ENCODE measurements around the gene ZNF420. TPM values are rescaled to one million over a fixed set of nuclear protein-coding genes. Genes with fewer than 3 reads are reported as not detected.
"Not testable (repeated sequence)": the region's sequence is repeated elsewhere in the genome, so short reads cannot be mapped to it uniquely, and the experiment has no call there.

The ZNF420 gene
- 35.4 TPM for polyA plus RNA-seq

DNA sequence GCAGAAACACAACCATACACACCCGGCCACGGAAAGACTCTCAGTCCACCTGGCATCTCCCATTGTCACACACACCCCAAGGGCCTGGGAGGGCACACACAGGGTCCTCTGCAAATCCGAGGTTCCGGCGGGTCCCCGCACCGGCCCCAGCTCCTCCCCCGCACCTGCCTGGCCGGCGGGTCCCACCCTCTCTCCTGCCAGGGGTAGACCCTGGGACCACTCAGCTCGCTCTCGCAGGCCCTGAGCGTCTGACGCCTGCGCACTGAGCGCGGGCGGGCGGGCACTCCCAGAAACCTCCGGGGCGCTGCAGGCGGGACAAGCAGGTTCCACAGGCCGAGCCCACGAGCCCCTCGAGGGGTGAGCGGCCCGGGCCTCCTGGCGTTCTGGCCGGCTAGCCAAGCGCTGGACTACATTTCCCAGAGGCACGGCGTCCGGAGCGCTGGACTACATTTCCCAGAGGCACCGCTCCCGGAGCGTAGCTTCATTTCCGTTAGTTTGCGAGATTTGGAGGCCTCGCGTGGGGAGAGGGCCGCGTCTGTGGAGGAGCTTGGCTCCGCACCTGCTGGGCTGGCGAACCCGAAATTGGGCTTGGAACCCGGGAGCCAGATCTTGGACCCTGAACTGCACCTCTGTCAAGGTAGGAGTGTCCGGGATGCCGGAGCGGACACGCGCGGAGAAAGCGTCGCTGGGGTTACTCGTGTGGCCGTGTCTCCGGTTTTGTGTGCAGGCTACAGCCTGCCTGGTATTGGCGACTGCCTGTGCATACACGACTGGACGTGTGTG, at the start of gene ZNF420:
Gene ZNF420 (plus strand): TSS at position 500 of the 783 bp plus-strand sequence. CDS start 10,686 bp downstream, outside the sequence.
- H3K27me3 Mint-ChIP-seq, result no peaks in the 10 kb centered on the region
- peaks cover 12 to 25% (median 16%) of the 10 kb centered on the region in 3 donors for H3K4me1 Mint-ChIP-seq
- peaks cover 9 to 10% (median 9%) of the 10 kb centered on the region in 3 donors for H3K9me3 Mint-ChIP-seq
- H3K36me3 Mint-ChIP-seq, result peaks cover 19% of the 10 kb centered on the region
- peak within 1 kb of the TSS; percentile 97 to 99 (median 99) for H3K4me3 Mint-ChIP-seq
- peak within 1 kb of the TSS; percentile 59 to 97 (median 97) for H3K27ac Mint-ChIP-seq

DNA sequence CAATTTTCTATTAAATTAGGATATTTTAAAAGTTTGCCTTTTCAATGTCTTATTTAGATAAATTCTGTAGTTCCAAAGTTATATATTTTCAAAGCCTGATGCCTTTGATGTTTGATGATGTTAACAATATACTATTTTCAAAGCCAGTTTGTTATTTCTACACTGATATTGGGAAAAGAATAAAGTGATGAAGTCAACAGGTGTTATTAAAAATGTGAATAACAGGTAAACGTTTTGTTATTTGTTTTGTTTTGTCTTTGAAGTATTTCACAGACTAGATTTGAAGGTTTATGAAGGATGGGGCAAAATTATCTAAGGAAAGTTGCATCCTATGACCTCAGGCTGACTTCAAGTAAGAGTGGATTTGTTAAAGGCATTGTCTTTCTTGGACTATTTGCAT, 33.1 kb upstream of the ZNF420 start:
- Mint-ChIP-seq H3K9me3 (peaks cover 10 to 32% (median 10%) of the 10 kb centered on the region in 3 donors), H3K27me3 (no peaks in the 10 kb centered on the region), H3K36me3 (no peaks in the 10 kb centered on the region), H3K4me1 (no peaks in the 10 kb centered on the region), H3K4me3 (no peak overlapping the region), H3K27ac (no peak overlapping the region)

DNA sequence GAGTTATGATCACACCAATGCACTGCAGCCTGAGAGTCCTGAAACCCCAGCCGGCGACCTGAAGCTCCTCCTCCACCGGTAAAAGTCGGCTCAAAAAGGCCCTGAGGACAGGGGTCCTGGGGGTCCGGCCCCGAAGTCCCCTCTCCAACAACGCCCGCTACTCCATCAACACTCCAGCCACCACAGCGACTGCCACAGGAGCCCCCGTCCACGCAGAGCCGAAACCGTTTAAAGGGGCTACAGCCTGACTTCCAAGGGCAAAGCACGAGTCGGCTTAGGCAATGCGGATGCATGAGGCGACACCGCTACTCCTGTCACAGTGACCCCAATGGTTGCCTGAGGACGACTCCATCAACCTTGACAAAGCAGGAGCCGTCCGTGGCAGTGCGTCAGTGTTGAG, 22.9 kb upstream of the ZNF420 start:
- Mint-ChIP-seq H3K27ac (no peak overlapping the region), H3K36me3 (peaks cover 1% of the 10 kb centered on the region), H3K9me3 (peaks cover 16 to 19% (median 18%) of the 10 kb centered on the region in 3 donors), H3K4me1 (no peaks in the 10 kb centered on the region), H3K4me3 (no peak overlapping the region), H3K27me3 (no peaks in the 10 kb centered on the region)

DNA sequence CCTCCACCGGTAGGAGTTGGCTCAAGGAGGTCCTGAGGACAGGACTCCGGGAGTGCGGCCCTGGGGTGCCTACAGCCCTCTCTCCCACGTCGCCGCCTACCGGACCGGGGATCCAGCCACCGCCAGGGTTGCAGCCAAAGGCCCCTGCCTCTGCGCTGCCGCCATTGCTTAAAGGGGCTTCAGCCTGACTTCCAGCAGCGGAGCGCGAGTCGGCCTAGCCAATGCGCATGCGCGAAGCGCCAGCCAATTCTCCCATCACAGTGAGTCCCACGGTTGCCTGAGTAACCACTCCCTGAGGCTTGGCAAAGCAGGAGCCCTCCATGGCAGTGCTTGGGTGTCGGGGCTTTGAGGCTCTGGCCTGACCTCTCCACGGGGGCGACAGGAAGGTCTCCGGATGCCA, 21.5 kb upstream of the ZNF420 start:
- Mint-ChIP-seq H3K4me3 (no peak overlapping the region), H3K4me1 (no peaks in the 10 kb centered on the region), H3K36me3 (peaks cover 1% of the 10 kb centered on the region)

DNA sequence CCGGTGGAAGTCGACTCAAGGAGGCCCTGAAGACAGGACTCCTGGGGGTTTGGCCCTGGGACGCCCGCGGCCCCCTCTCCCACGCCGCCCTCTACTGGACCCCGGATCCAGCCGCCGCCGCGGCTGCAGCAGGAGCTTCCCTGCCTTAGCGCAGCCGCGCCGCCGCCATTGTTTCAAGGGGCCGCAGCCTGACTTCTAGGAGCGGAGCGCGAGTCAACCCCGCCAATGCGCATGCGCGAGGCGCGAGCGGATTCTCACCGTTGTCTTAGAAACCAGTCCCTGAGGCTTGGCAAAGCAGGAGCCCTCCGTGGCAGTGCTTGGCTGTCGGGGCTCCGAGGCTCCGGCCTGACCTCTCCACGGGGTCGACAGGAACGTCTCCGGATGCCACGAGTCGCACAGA, 19.1 kb upstream of the ZNF420 start:
- peaks cover 14 to 27% (median 15%) of the 10 kb centered on the region in 3 donors for H3K9me3 Mint-ChIP-seq
- H3K36me3 Mint-ChIP-seq, result no peaks in the 10 kb centered on the region
- H3K27ac Mint-ChIP-seq, result no peak overlapping the region
- peaks cover 5% of the 10 kb centered on the region for H3K27me3 Mint-ChIP-seq
- no peaks in the 10 kb centered on the region for H3K4me1 Mint-ChIP-seq
- H3K4me3 Mint-ChIP-seq, result no peak overlapping the region

More for the DNA sequence above, 21.5 kb upstream of the ZNF420 start:
- H3K9me3 Mint-ChIP-seq, result peaks cover 8 to 21% (median 13%) of the 10 kb centered on the region in 3 donors
- no peak overlapping the region for H3K27ac Mint-ChIP-seq
- H3K27me3 Mint-ChIP-seq, result peaks cover 4% of the 10 kb centered on the region

DNA sequence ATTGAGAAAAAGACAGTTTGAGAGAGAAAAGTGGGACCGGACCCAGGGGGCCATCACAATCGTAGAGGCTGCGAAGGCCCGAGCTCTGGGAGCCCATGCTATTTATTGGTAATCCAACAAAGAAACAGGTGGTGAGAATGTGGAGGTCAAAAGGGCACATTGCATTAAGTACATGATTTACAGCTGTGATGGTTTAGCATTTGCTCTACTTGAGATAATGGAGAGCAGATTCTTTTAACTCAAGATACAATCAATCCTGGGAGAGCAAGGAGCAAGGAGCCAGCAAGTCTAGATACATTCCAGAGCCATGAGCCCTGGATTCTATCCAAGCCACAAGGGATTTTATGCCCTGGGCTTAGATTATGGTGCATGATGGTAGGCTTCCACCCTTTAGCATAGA, 13.3 kb upstream of the ZNF420 start:
- not testable (repeated sequence) for H3K27ac Mint-ChIP-seq, H3K36me3 Mint-ChIP-seq, H3K4me1 Mint-ChIP-seq, H3K27me3 Mint-ChIP-seq
- H3K4me3 Mint-ChIP-seq, result peak overlapping the region in 1 of 4 donors; percentile 65
- peaks cover 17 to 38% (median 35%) of the 10 kb centered on the region in 3 donors for H3K9me3 Mint-ChIP-seq

DNA sequence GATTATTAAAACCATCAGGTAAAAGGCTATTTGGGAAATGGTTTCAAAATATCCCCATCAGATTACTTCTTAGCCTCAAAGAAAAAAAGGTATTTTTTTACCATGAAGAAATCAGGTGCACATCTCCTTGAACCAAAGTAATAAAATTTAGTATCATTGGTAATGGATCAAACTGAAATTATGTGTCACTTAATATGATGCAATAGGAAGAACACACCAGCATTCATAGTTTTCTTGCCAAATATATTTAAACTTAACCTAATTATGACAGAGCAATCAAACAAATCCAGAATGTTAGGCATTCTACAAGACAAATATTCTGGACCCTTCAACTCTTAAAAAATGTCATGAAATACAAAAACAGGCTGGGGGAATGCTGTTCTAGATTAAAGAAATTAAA, 4.1 kb upstream of the ZNF420 start:
- H3K27ac Mint-ChIP-seq, result no peak overlapping the region
- H3K4me3 Mint-ChIP-seq, result peak overlapping the region in 1 of 4 donors; percentile 26
- H3K9me3 Mint-ChIP-seq, result peaks cover 4 to 14% (median 4%) of the 10 kb centered on the region in 3 donors
- peaks cover 12 to 14% (median 12%) of the 10 kb centered on the region in 3 donors for H3K4me1 Mint-ChIP-seq
- peaks cover 8% of the 10 kb centered on the region for H3K36me3 Mint-ChIP-seq
- H3K27me3 Mint-ChIP-seq, result no peaks in the 10 kb centered on the region

DNA sequence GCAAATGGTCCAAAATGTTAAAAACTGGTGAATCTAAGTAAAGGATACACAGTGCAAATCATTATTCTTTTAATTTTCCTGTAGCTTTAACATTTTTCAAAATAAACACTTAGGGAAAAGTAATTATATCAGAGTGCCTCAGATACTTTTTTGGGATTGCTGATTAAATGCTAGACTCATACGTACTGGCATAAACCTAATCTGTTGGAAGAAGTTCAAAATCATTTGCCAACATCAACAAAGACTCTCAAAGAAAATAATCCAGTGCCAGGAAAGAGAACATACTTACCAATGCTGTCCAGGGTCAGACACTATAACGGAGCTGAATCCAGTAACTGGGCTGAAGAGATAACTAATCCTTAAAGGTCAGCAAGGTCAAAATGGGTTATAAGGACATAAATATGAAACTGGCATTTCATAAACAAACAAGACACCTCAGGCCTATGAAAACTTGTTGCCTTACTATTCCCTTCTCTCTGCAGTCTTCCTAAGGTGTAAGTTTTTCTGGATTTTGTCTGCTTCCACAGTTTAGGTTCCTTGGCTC, 3.3 kb upstream of the ZNF420 start:
- Mint-ChIP-seq H3K36me3 (peaks cover 6% of the 10 kb centered on the region), H3K4me3 (no peak overlapping the region), H3K27ac (peak overlapping the region in 1 of 3 donors; percentile 41), H3K27me3 (no peaks in the 10 kb centered on the region), H3K4me1 (peaks cover 12 to 19% (median 16%) of the 10 kb centered on the region in 3 donors), H3K9me3 (peaks cover 0 to 8% (median 4%) of the 10 kb centered on the region in 3 donors)

DNA sequence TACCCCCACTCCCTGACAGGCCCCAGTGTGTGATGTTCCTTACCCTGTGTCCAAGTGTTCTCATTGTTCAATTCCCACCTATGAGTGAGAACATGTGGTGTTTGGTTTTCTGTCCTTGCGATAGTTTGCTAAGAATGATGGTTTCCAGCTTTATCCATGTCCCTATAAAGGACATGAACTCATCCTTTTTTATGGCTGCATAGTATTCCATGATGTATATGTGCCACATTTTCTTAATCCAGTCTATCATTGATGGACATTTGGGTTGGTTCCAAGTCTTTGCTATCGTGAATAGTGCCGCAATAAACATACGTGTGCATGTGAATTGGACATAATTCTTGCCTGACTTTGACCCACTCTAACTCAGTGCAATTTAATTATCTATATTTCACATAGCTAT, 1.7 kb upstream of the ZNF420 start:
- peaks cover 13% of the 10 kb centered on the region for H3K36me3 Mint-ChIP-seq
- H3K27ac Mint-ChIP-seq, H3K9me3 Mint-ChIP-seq, H3K27me3 Mint-ChIP-seq: not testable (repeated sequence)
- H3K4me3 Mint-ChIP-seq, result peak overlapping the region in 2 of 4 donors; percentile 38 to 42
- peaks cover 12 to 24% (median 16%) of the 10 kb centered on the region in 3 donors for H3K4me1 Mint-ChIP-seq

DNA sequence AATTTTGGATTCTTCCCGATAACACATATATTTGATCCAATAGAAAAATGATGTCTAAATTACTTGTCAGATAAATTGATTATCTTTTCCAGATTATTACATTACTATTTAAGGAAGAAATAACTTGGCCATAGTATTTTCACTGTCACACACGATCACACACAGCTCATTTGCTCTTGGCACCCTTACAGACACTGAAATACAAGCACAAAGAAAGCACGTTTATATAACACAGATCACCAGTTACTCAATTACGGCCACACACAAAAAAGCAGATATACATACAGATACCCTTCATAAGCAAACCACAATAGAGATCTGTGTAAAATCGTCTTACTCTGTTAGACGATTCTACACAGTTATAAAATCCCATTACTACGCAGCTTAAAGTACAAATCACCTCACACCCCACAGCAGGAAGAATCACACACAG, 716 bp upstream of the ZNF420 start:
- peak overlapping the region; percentile 59 to 97 (median 97) for H3K27ac Mint-ChIP-seq
- peak overlapping the region; percentile 97 to 99 (median 99) for H3K4me3 Mint-ChIP-seq
- H3K36me3 Mint-ChIP-seq, result peaks cover 18% of the 10 kb centered on the region
- H3K4me1 Mint-ChIP-seq, result peaks cover 12 to 25% (median 16%) of the 10 kb centered on the region in 3 donors
- H3K9me3 Mint-ChIP-seq, result peaks cover 8 to 9% (median 9%) of the 10 kb centered on the region in 3 donors
- H3K27me3 Mint-ChIP-seq, result no peaks in the 10 kb centered on the region

DNA sequence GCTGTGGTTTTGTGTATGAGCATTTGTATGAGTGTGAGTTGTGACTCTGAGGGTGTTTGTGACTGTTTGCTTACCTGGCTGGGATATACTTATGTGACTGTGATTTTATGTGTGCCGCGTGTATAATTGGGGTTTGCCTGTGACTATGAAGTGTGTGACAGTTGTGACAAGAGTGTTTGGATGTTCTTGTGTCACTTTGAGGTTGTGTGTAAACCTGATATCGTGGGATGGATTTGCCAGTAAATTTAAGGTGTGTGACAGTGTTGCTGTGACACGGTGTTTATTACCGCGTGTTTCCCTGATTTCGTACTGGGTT, 442 bp downstream of the ZNF420 start:
- H3K4me1 Mint-ChIP-seq, result peaks cover 12 to 25% (median 16%) of the 10 kb centered on the region in 3 donors
- peak overlapping the region; percentile 59 to 97 (median 97) for H3K27ac Mint-ChIP-seq
- no peaks in the 10 kb centered on the region for H3K27me3 Mint-ChIP-seq
- peak overlapping the region; percentile 97 to 99 (median 99) for H3K4me3 Mint-ChIP-seq
- peaks cover 19% of the 10 kb centered on the region for H3K36me3 Mint-ChIP-seq
- H3K9me3 Mint-ChIP-seq, result peaks cover 9 to 15% (median 9%) of the 10 kb centered on the region in 3 donors

DNA sequence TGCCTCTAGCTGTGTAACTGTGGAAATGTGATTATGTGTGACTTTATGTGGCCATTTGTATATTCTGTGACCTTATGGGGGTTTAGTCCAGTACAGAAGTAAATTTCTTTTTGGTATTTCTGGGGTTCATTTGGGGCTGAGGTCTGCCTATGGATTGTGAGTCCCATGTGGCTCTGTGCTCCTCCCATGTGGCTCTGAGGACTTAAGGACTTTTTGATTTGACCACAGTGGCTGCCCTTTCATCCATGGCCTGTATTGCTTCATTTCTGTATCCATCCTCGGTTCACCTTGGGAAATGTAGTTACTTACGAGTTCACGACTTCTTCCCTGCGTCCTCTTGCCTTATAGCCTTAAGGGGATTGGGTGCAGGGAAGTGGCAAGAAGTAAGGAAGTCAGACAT, 1.0 kb downstream of the ZNF420 start:
- peaks cover 12 to 25% (median 16%) of the 10 kb centered on the region in 3 donors for H3K4me1 Mint-ChIP-seq
- no peaks in the 10 kb centered on the region for H3K27me3 Mint-ChIP-seq
- peak overlapping the region; percentile 43 to 99 (median 98) for H3K4me3 Mint-ChIP-seq
- peaks cover 9 to 15% (median 9%) of the 10 kb centered on the region in 3 donors for H3K9me3 Mint-ChIP-seq
- peak overlapping the region in 1 of 3 donors; percentile 59 for H3K27ac Mint-ChIP-seq
- H3K36me3 Mint-ChIP-seq, result peaks cover 21% of the 10 kb centered on the region

DNA sequence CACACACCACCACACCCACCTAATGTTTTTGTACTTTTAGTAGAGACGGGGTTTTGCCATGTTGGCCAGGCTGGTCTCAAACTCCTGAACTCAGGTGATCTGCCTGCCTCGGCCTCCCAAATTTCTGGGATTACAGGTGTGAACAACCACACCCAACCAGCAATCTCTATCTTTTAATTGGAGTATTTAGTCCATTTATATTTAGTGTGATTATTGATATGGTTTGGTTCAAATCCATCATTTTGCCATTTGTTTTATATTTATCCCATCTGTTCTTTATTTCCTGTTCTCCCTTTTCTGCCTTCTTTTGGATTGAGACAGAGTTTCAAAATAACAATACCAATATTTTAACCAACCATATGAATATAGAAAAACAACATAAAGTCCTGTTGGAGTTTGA, 4.1 kb downstream of the ZNF420 start:
- H3K9me3 Mint-ChIP-seq, result peaks cover 6 to 26% (median 13%) of the 10 kb centered on the region in 3 donors
- H3K36me3 Mint-ChIP-seq, result peaks cover 23% of the 10 kb centered on the region
- no peak overlapping the region for H3K27ac Mint-ChIP-seq
- H3K27me3 Mint-ChIP-seq, result no peaks in the 10 kb centered on the region
- H3K4me3 Mint-ChIP-seq, result no peak overlapping the region
- peaks cover 12 to 24% (median 16%) of the 10 kb centered on the region in 3 donors for H3K4me1 Mint-ChIP-seq

DNA sequence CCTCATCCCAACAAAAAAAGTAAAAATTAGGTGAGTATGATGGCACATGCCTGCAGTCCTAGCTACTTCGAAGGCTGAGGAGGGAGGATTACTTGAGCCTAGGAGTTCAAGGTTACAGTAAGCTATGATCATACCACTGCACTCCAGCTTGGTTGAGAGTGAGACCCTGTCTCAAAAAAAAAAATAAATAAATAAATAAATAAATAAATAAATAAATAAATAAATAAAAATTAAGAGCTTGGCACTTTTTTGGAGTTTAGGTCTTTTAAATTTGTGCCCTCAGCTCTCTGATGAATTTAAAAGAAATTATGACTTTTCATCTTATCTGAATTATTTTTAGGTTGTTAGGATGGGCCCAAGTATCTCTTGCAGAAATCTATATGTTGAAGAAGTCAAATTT, 8.9 kb downstream of the ZNF420 start:
- Mint-ChIP-seq H3K36me3 (peaks cover 40% of the 10 kb centered on the region), H3K27ac (no peak overlapping the region), H3K27me3 (no peaks in the 10 kb centered on the region), H3K9me3 (peaks cover 3 to 42% (median 24%) of the 10 kb centered on the region in 3 donors), H3K4me3 (no peak overlapping the region), H3K4me1 (peaks cover 0 to 3% (median 1%) of the 10 kb centered on the region in 3 donors)

DNA sequence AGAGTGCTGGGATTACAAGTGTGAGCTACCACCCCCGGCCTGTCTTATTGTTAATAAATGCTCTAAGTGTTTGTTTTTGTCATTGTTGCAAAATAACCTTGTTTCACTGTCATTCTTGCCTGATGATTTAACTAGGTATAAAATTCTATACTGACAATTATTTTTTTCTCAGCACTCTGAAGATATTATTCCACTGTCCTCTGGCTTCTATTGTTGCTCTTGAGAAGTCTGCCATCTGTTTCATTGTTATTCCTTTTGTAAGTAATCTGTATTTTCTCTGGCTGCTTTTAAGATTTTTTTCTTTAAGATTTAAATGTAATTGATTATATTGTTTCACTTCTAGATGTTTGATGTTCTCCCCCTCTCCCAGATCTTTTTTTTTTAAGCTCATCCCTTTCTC, 17.6 kb downstream of the ZNF420 start:
- Mint-ChIP-seq H3K27me3 (no peaks in the 10 kb centered on the region), H3K36me3 (peaks cover 63% of the 10 kb centered on the region), H3K27ac (no peak overlapping the region), H3K9me3 (peaks cover 14 to 51% (median 41%) of the 10 kb centered on the region in 3 donors), H3K4me1 (peaks cover 0 to 3% (median 0%) of the 10 kb centered on the region in 3 donors), H3K4me3 (peak overlapping the region in 1 of 4 donors; percentile 63)

All from IgD-negative memory B cell (primary cell).